ENCODE measurements around the gene EHBP1L1. TPM values are rescaled to one million over a fixed set of nuclear protein-coding genes. Genes with fewer than 3 reads are reported as not detected.
"Not testable (repeated sequence)": the region's sequence is repeated elsewhere in the genome, so short reads cannot be mapped to it uniquely, and the experiment has no call there.

EHBP1L1 gene
- polyA plus RNA-seq, 1 donor from 2014 or later = 18.3 TPM

GRCh38 chr11:65564879-65565559 is 10.8 kb upstream of the EHBP1L1 start:
- not testable (repeated sequence) for H3K4me3 ChIP-seq (ENCODE audit: low read length); H4K20me1 ChIP-seq (ENCODE audit: insufficient read depth); H2AFZ ChIP-seq (ENCODE audit: low read depth, low read length); H3K27ac ChIP-seq (ENCODE audit: low read length); H3F3A ChIP-seq (ENCODE audit: insufficient read depth, low read length, poor library complexity, severe bottlenecking); H3K9me3 ChIP-seq (ENCODE audit: low read length); H3K36me3 ChIP-seq (ENCODE audit: insufficient read depth, low read length); H3K4me2 ChIP-seq (ENCODE audit: low read length); H3K9ac ChIP-seq (ENCODE audit: low read length); H3K9me2 ChIP-seq (ENCODE audit: insufficient read depth, low read length); H3K27me3 ChIP-seq (ENCODE audit: insufficient read depth, low read depth, low read length)
- H3K79me2 ChIP-seq (replicated peaks; ENCODE audit: insufficient read depth, low read length) = peaks cover 14% of the 10 kb centered on the region

- H3K9ac ChIP-seq (ENCODE audit: low read length) = no peak overlapping the region
- no peak overlapping the region for H3K27ac ChIP-seq (ENCODE audit: low read length)
Measured at GRCh38 chr11:65565624-65566453, 10.0 kb upstream of the EHBP1L1 start.

More at GRCh38 chr11:65565624-65566453, 10.0 kb upstream of the EHBP1L1 start:
- Histone ChIP-seq H3K9me2 (ENCODE audit: insufficient read depth, low read length) (no peaks in the 10 kb centered on the region), H3K27me3 (ENCODE audit: insufficient read depth, low read depth, low read length) (no peaks in the 10 kb centered on the region), H3K9me3 (ENCODE audit: low read length) (no peaks in the 10 kb centered on the region), H3K36me3 (ENCODE audit: insufficient read depth, low read length) (no peaks in the 10 kb centered on the region), H3K79me2 (replicated peaks; ENCODE audit: insufficient read depth, low read length) (peaks cover 18% of the 10 kb centered on the region), H3K4me2 (ENCODE audit: low read length) (no peak overlapping the region), H4K20me1 (ENCODE audit: insufficient read depth) (no peaks in the 10 kb centered on the region), H2AFZ (ENCODE audit: low read depth, low read length) (no peak overlapping the region), H3F3A (ENCODE audit: insufficient read depth, low read length, poor library complexity, severe bottlenecking) (peaks cover 9% of the 10 kb centered on the region), H3K4me3 (ENCODE audit: low read length) (no peak overlapping the region)
- TF ChIP-seq EP300 (conservative IDR thresholded peaks at IDR 0.05; ENCODE audit: poor library complexity, severe bottlenecking) (no peak), RAD21 (conservative IDR thresholded peaks at IDR 0.05) (no peak), TAF1 (IDR thresholded peaks at IDR 0.05; ENCODE audit: low read depth) (no peak), REST (IDR thresholded peaks at IDR 0.05; ENCODE audit: borderline replicate concordance) (no peak), MXI1 (conservative IDR thresholded peaks at IDR 0.05; ENCODE audit: poor library complexity, severe bottlenecking) (no peak), EZH2 (IDR thresholded peaks at IDR 0.05; ENCODE audit: borderline replicate concordance, insufficient read depth, low read length, poor library complexity, severe bottlenecking) (no peak), POLR2AphosphoS5 (IDR thresholded peaks at IDR 0.05) (no peak), SMC3 (conservative IDR thresholded peaks at IDR 0.05; ENCODE audit: poor library complexity) (no peak), CTCF (IDR thresholded peaks at IDR 0.05; ENCODE audit: poor library complexity, severe bottlenecking) (no peak)

Measured in neural cell (in vitro differentiated cells).